Midbrain (tissue), 1 donor: ENCODE measurements around the gene NDUFS8.

Experiments used
- DNase-seq: peaks from one replicate; lab custom pipeline; 2025; lab: John Stamatoyannopoulos, UW

Gene NDUFS8

GRCh38 chr11:68077617-68078582 is 47.4 kb downstream of the NDUFS8 start:
- no peak for DNase-seq

- no peak for DNase-seq
Observed at GRCh38 chr11:68080860-68081259, 50.4 kb downstream of the NDUFS8 start.

- DNase-seq, result no peak
Observed at GRCh38 chr11:68081691-68082090, 51.2 kb downstream of the NDUFS8 start.

GRCh38 chr11:68082481-68082880 is 52.0 kb downstream of the NDUFS8 start:
- no peak for DNase-seq

GRCh38 chr11:68083517-68083916 is 53.0 kb downstream of the NDUFS8 start:
- no peak for DNase-seq
